Measurements from ENCODE around the gene GLG1. TPM values are rescaled to one million over a fixed set of nuclear protein-coding genes. Genes with fewer than 3 reads are reported as not detected.
"Not testable (repeated sequence)": the region's sequence is repeated elsewhere in the genome, so short reads cannot be mapped to it uniquely, and the experiment has no call there.

Gene GLG1
- total RNA-seq, 1 experiment from 2014 or later: 237 TPM

DNA sequence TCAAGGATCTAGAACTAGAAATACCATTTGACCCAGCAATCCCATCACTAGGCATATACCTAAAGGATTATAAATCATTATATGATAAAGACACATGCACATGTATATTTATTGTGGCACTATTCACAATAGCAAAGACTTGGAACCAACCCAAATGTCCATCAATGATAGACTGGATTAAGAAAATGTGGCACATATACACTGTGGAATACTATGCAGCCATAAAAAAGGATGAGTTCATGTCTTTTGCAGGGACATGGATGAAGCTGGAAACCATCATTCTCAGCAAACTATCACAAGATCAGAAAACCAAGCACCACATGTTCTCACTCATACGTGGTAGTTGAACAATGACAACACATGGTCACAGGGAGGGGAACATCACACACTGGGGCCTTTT, 88.0 kb downstream of the GLG1 start:
- POLR2A ChIA-PET; H4K20me1 ChIP-seq (ENCODE audit: insufficient read depth); H2AFZ ChIP-seq (ENCODE audit: low read depth, low read length, poor library complexity, severe bottlenecking); ATAC-seq; H3K27me3 ChIP-seq (ENCODE audit: insufficient read depth, low read length); DNase-seq (ENCODE audit: low read depth, low spot score); H3K9ac ChIP-seq (ENCODE audit: low read length); H3K9me2 ChIP-seq (ENCODE audit: insufficient read depth); H3K4me2 ChIP-seq (ENCODE audit: low read length); H3K9me3 ChIP-seq (ENCODE audit: control insufficient read depth in 1 of 2, insufficient read depth in 1 of 2, low read depth in 1 of 2, low read length in 2 of 2); CTCF ChIA-PET; H3K4me3 ChIP-seq (replicated peaks in 1 of 2; ENCODE audit: low read depth in 1 of 2, low read length in 2 of 2); H3K36me3 ChIP-seq (ENCODE audit: control insufficient read depth in 1 of 2, insufficient read depth in 2 of 2, low read length in 2 of 2); H3K27ac ChIP-seq (ENCODE audit: low read depth, low read length); intact Hi-C loops (cut with micrococcal nuclease); BruUV-seq (replicated peaks): not testable (repeated sequence)
- RAD21 ChIA-PET (ENCODE audit: low non-redundant PET in 1 of 2, low total read pairs in 2 of 2, uncharacterized antibody in 2 of 2, unreplicated experiment in 2 of 2): interaction anchor here in 1 of 2 experiments (0.9 kb wide), 1 partner anchor 88 kb away, joined by 3 read pairs; the partner anchor contains the start of gene GLG1
- Histone ChIP-seq H3K79me2 (ENCODE audit: insufficient read depth, low read length) (peaks cover 33% of the 10 kb centered on the region), H3K4me1 (ENCODE audit: control insufficient read depth in 1 of 2, insufficient read depth in 2 of 2, low read length in 2 of 2) (peaks cover 12% of the 10 kb centered on the region in 2 experiments; a peak in 2 of 4 replicates)

DNA sequence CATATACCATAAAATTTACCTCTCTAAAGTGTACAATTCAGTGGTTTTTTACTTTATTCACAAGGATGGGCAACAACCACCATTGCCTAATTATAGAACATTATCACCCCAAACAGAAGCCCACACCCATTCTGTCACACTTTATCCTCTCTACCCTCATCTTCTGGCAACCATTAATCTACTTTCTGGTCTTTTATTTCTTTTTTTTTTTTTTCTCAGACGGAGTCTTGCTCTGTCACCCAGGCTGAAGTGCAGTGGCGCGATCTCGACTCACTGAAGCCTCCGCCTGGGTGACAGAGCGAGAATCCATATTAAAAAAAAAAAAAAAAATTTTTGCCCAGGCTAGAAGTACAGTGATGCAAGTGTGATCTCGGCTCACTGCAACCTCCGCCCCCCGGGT, 95.0 kb downstream of the GLG1 start:
- H4K20me1 ChIP-seq (ENCODE audit: insufficient read depth): peaks cover 3% of the 10 kb centered on the region; the same call in 1 of the 2 replicates
- ChIA-PET CTCF (no interaction called here), RAD21 (ENCODE audit: low non-redundant PET in 1 of 2, low total read pairs in 2 of 2, uncharacterized antibody in 2 of 2, unreplicated experiment in 2 of 2) (no interaction called here), POLR2A (no interaction called here)
- H2AFZ ChIP-seq (ENCODE audit: low read depth, low read length, poor library complexity, severe bottlenecking): no peak overlapping the region
- no peak overlapping the region for H3K9ac ChIP-seq (ENCODE audit: low read length)
- peaks cover 45% of the 10 kb centered on the region for H3K79me2 ChIP-seq (ENCODE audit: insufficient read depth, low read length)
- H3K27me3 ChIP-seq (ENCODE audit: insufficient read depth, low read length): no peaks in the 10 kb centered on the region
- H3K9me2 ChIP-seq (ENCODE audit: insufficient read depth): no peaks in the 10 kb centered on the region
- peaks cover 19% of the 10 kb centered on the region in 2 experiments for H3K4me1 ChIP-seq (ENCODE audit: control insufficient read depth in 1 of 2, insufficient read depth in 2 of 2, low read length in 2 of 2)
- intact Hi-C loops (cut with micrococcal nuclease): no loop called here
- H3K9me3 ChIP-seq (ENCODE audit: control insufficient read depth in 1 of 2, insufficient read depth in 1 of 2, low read depth in 1 of 2, low read length in 2 of 2): no peaks in the 10 kb centered on the region
- H3K27ac ChIP-seq (ENCODE audit: low read depth, low read length): no peak overlapping the region
- peaks cover 0 to 3% of the 10 kb centered on the region in 2 experiments; a peak in 1 of 4 replicates for H3K36me3 ChIP-seq (ENCODE audit: control insufficient read depth in 1 of 2, insufficient read depth in 2 of 2, low read length in 2 of 2)
- H3K4me2 ChIP-seq (ENCODE audit: low read length): no peak overlapping the region
- TF ChIP-seq, protein P1, sequence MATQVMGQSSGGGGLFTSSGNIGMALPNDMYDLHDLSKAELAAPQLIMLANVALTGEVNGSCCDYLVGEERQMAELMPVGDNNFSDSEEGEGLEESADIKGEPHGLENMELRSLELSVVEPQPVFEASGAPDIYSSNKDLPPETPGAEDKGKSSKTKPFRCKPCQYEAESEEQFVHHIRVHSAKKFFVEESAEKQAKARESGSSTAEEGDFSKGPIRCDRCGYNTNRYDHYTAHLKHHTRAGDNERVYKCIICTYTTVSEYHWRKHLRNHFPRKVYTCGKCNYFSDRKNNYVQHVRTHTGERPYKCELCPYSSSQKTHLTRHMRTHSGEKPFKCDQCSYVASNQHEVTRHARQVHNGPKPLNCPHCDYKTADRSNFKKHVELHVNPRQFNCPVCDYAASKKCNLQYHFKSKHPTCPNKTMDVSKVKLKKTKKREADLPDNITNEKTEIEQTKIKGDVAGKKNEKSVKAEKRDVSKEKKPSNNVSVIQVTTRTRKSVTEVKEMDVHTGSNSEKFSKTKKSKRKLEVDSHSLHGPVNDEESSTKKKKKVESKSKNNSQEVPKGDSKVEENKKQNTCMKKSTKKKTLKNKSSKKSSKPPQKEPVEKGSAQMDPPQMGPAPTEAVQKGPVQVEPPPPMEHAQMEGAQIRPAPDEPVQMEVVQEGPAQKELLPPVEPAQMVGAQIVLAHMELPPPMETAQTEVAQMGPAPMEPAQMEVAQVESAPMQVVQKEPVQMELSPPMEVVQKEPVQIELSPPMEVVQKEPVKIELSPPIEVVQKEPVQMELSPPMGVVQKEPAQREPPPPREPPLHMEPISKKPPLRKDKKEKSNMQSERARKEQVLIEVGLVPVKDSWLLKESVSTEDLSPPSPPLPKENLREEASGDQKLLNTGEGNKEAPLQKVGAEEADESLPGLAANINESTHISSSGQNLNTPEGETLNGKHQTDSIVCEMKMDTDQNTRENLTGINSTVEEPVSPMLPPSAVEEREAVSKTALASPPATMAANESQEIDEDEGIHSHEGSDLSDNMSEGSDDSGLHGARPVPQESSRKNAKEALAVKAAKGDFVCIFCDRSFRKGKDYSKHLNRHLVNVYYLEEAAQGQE (IDR thresholded peaks at IDR 0.05; ENCODE audit: low read depth): no peak
- TF ChIP-seq, protein P2, sequence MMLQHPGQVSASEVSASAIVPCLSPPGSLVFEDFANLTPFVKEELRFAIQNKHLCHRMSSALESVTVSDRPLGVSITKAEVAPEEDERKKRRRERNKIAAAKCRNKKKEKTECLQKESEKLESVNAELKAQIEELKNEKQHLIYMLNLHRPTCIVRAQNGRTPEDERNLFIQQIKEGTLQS (IDR thresholded peaks at IDR 0.05): no peak
- TF ChIP-seq JUND (IDR thresholded peaks at IDR 0.05): no peak
- no peak for TF ChIP-seq CEBPB (IDR thresholded peaks at IDR 0.05; ENCODE audit: low read depth)
- DNase-seq (ENCODE audit: low read depth, low spot score) (no peak), ATAC-seq (no peak)
- BruUV-seq (replicated peaks): no TSS peak
- no peak overlapping the region for H3K4me3 ChIP-seq (replicated peaks in 1 of 2; ENCODE audit: low read depth in 1 of 2, low read length in 2 of 2)
